RWPE2 (cell line): Measurements from ENCODE around the gene C11orf21.

Experiments
- ATAC-seq: fragments of 200-7000 bp; cut with Tn5 transposase; 3 replicates; pipeline ENCODE4 v1.9.1; 2021; ENCODE audit warnings: low read depth
- DNase-seq: peaks from one replicate; pipeline ENCODE4 v3.0.0-alpha.2; 2020; ENCODE audit warnings: low spot score
- H3K27ac ChIP-seq: fragments of 450-650 bp; 2 replicates; pipeline ENCODE4 v1.5.1; 2017; ENCODE audit warnings: mild to moderate bottlenecking; ENCODE audit not compliant: poor library complexity, severe bottlenecking
- H3K27me3 ChIP-seq: fragments of 250-450 bp; sonication (Bioruptor Pico); 2 replicates; pipeline ENCODE4 v1.5.1; 2021; ENCODE audit warnings: mild to moderate bottlenecking, moderate library complexity; ENCODE audit not compliant: insufficient read depth, poor library complexity, severe bottlenecking
- H3K36me3 ChIP-seq: fragments of 250-450 bp; sonication (Bioruptor Pico); 2 replicates; pipeline ENCODE4 v1.5.1; 2020; ENCODE audit warnings: low read depth, mild to moderate bottlenecking, moderate library complexity
- H3K4me1 ChIP-seq: fragments of 250-450 bp; sonication (Bioruptor Pico); 2 replicates; pipeline ENCODE4 v1.5.1; 2021; ENCODE audit warnings: mild to moderate bottlenecking, moderate library complexity; ENCODE audit not compliant: insufficient read depth, poor library complexity, severe bottlenecking
- H3K4me3 ChIP-seq: fragments of 250-450 bp; sonication (Bioruptor Pico); 2 replicates; pipeline ENCODE4 v1.5.1; 2021; ENCODE audit warnings: mild to moderate bottlenecking, moderate library complexity; ENCODE audit not compliant: severe bottlenecking
- H3K9me3 ChIP-seq: fragments of 250-450 bp; sonication (Bioruptor Pico); 2 replicates; pipeline ENCODE4 v1.5.1; 2021; ENCODE audit warnings: mild to moderate bottlenecking, moderate library complexity; ENCODE audit not compliant: severe bottlenecking
- CTCF ChIP-seq: fragments of 450-650 bp; IDR thresholded peaks from one replicate; pipeline ENCODE4 v1.5.1; 2017; ENCODE audit warnings: mild to moderate bottlenecking, moderate library complexity; ENCODE audit not compliant: poor library complexity, severe bottlenecking

C11orf21 gene

GRCh38 chr11:2260491-2261364 is 41.0 kb downstream of the C11orf21 start:
- Histone ChIP-seq H3K9me3 (no peaks in the 10 kb centered on the region), H3K4me3 (no peak overlapping the region), H3K27ac (no peak overlapping the region), H3K36me3 (no peaks in the 10 kb centered on the region), H3K27me3 (no peaks in the 10 kb centered on the region), H3K4me1 (peaks cover 13% of the 10 kb centered on the region)
- TF ChIP-seq CTCF, result no peak
- DNase-seq (peak; percentile 52), ATAC-seq (no peak)

GRCh38 chr11:2259897-2260451 is 41.7 kb downstream of the C11orf21 start:
- no peaks in the 10 kb centered on the region for H3K27me3 ChIP-seq
- H3K9me3 ChIP-seq, result no peaks in the 10 kb centered on the region
- DNase-seq (peak; percentile 61), ATAC-seq (no peak)
- H3K4me1 ChIP-seq, result peaks cover 13% of the 10 kb centered on the region
- no peaks in the 10 kb centered on the region for H3K36me3 ChIP-seq
- H3K27ac ChIP-seq, result no peak overlapping the region
- no peak overlapping the region for H3K4me3 ChIP-seq
- no peak for TF ChIP-seq CTCF

DNA sequence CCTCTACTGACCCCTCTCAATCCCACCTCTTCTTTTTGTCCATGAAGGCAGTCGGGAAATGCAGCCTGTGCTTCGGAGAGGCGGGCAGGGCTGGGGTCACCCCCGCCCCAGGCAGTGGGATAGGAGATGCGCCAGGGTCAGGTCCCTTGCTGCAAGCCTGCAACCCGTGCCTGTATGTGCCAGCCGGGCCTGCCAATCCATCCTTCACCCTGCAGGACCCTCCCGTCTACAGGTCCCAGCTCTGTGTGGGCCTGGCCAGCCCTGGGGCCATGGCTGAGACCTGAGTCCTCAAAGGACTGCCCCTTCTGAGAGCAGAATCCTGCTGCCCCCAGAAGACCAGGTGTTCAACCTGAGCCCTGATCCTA is 42.3 kb downstream of the C11orf21 start:
- no peaks in the 10 kb centered on the region for H3K36me3 ChIP-seq
- H3K4me1 ChIP-seq, result peaks cover 13% of the 10 kb centered on the region
- H3K27me3 ChIP-seq, result no peaks in the 10 kb centered on the region
- H3K4me3 ChIP-seq, result no peak overlapping the region
- DNase-seq (peak; percentile 48), ATAC-seq (no peak)
- no peak for TF ChIP-seq CTCF
- H3K27ac ChIP-seq, result no peak overlapping the region
- H3K9me3 ChIP-seq, result no peaks in the 10 kb centered on the region

DNA sequence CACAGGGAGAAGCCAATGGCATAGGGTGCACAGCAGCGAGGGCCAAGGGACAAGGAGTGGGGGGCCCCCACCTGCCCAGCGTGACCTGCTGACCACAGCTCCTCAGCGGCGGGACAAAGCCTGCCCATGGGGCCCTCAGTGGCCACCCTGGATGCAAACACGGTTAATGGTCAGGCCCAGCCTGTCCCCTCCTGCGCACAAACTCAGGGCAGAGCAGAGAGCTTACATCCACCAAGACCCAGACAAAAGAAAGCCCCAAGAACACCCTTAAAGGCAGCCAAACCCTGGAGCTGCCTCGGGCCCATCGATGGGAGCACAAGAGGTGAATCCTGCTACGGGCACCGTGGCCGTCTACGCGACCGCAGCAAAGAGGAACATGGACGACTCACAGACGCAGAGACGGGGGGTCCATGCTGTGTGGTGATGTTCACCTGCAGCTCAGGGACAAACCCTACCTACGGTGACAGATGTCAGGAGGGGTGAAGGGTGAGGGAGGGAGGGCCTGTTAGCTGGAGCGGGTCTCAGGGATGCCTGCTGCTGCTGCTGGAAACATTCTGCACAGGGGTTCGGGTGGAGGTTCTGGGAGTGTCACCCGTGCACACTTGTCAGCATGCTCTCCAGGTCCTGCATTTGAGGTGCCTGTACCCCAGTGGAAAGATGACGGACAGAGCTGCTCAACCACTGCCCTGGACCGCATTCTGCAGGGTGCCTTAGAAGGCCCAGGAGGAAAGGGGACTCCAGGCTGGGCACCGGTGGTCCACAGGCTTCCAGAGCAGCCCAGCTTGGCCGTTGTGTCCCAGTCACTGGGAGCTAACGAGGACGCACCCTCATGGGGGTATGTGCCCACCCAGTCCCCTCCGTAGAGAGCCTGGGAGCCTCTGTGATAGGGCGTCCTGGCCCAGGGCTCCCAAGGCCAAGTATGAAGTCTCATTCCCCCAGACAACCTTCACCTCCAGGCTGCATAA is 42.9 kb downstream of the C11orf21 start:
- Histone ChIP-seq H3K9me3 (no peaks in the 10 kb centered on the region), H3K4me1 (peaks cover 13% of the 10 kb centered on the region), H3K36me3 (no peaks in the 10 kb centered on the region), H3K27ac (no peak overlapping the region), H3K27me3 (no peaks in the 10 kb centered on the region), H3K4me3 (no peak overlapping the region)
- peak; percentile 45 for DNase-seq
- no peak for TF ChIP-seq CTCF
- ATAC-seq, result no peak
